KOPT-K1 (cell line): ENCODE results near the gene SLC4A5.

Experiments
- H3K27ac ChIP-seq: fragments of 200-600 bp; sonication (generic); 2 replicates; pipeline ENCODE4 v1.5.1; 2016; ENCODE audit warnings: antibody characterized with exemption, mild to moderate bottlenecking, low read depth, low read length; ENCODE audit not compliant: poor library complexity, severe bottlenecking
- H3K36me3 ChIP-seq: fragments of 200-600 bp; sonication (generic); 2 replicates; pipeline ENCODE4 v1.5.1; 2017; ENCODE audit warnings: antibody characterized with exemption, mild to moderate bottlenecking, low read length, moderate library complexity; ENCODE audit not compliant: insufficient read depth
- H3K9me3 ChIP-seq: fragments of 200-600 bp; sonication (generic); 2 replicates; pipeline ENCODE4 v1.5.1; 2017; ENCODE audit warnings: antibody characterized with exemption, low read length, mild to moderate bottlenecking; ENCODE audit not compliant: insufficient read depth, poor library complexity, severe bottlenecking

SLC4A5 gene

GRCh38 chr2:74343316-74343715 is at the start of gene SLC4A5:
Gene SLC4A5 (minus strand): TSS chr2:74343416. CDS start chr2:74315023, 28,393 bp downstream.
- H3K27ac ChIP-seq, result no peak within 1 kb of the TSS
- no peaks in the 10 kb centered on the region for H3K9me3 ChIP-seq
- no peaks in the 10 kb centered on the region for H3K36me3 ChIP-seq

- Histone ChIP-seq H3K36me3 (no peaks in the 10 kb centered on the region), H3K9me3 (no peaks in the 10 kb centered on the region), H3K27ac (no peak overlapping the region)
Measured at GRCh38 chr2:74392449-74392743, 49.2 kb upstream of the SLC4A5 start.

GRCh38 chr2:74391580-74392448 is 48.6 kb upstream of the SLC4A5 start:
- Histone ChIP-seq H3K27ac (peak overlapping the region; percentile 86), H3K9me3 (no peaks in the 10 kb centered on the region), H3K36me3 (no peaks in the 10 kb centered on the region)

- peaks cover 3% of the 10 kb centered on the region; the same call in 1 of the 2 replicates for H3K36me3 ChIP-seq
- H3K9me3 ChIP-seq, result no peaks in the 10 kb centered on the region
- H3K27ac ChIP-seq, result peak overlapping the region; percentile 86
Measured at GRCh38 chr2:74391209-74391579, 48.0 kb upstream of the SLC4A5 start.

GRCh38 chr2:74390606-74391005 is 47.4 kb upstream of the SLC4A5 start:
- Histone ChIP-seq H3K36me3 (peaks cover 6% of the 10 kb centered on the region; the same call in 1 of the 2 replicates), H3K9me3 (no peaks in the 10 kb centered on the region), H3K27ac (no peak overlapping the region)

GRCh38 chr2:74387346-74387745 is 44.1 kb upstream of the SLC4A5 start:
- Histone ChIP-seq H3K36me3 (peaks cover 29% of the 10 kb centered on the region), H3K27ac (no peak overlapping the region), H3K9me3 (no peaks in the 10 kb centered on the region)

- H3K36me3 ChIP-seq, result peaks cover 29% of the 10 kb centered on the region
- no peak overlapping the region for H3K27ac ChIP-seq
Measured at GRCh38 chr2:74385396-74385795, 42.2 kb upstream of the SLC4A5 start.

GRCh38 chr2:74384051-74384450 is 40.8 kb upstream of the SLC4A5 start:
- Histone ChIP-seq H3K36me3 (peaks cover 29% of the 10 kb centered on the region), H3K27ac (no peak overlapping the region), H3K9me3 (no peaks in the 10 kb centered on the region)

More at GRCh38 chr2:74385396-74385795, 42.2 kb upstream of the SLC4A5 start:
- no peaks in the 10 kb centered on the region for H3K9me3 ChIP-seq

- Histone ChIP-seq H3K36me3 (peaks cover 29% of the 10 kb centered on the region), H3K9me3 (no peaks in the 10 kb centered on the region), H3K27ac (no peak overlapping the region)
Measured at GRCh38 chr2:74383254-74383653, 40.0 kb upstream of the SLC4A5 start.

- peaks cover 42% of the 10 kb centered on the region for H3K36me3 ChIP-seq
- H3K9me3 ChIP-seq, result no peaks in the 10 kb centered on the region
- no peak overlapping the region for H3K27ac ChIP-seq
Measured at GRCh38 chr2:74381751-74382150, 38.5 kb upstream of the SLC4A5 start.

GRCh38 chr2:74379851-74380789 is 36.9 kb upstream of the SLC4A5 start, which contains the start of gene DCTN1:
Gene DCTN1 (minus strand): TSS chr2:74380311. CDS start chr2:74380037, 274 bp downstream.
- Histone ChIP-seq H3K36me3 (peaks cover 42% of the 10 kb centered on the region), H3K9me3 (no peaks in the 10 kb centered on the region), H3K27ac (no peak within 1 kb of the TSS)

- Histone ChIP-seq H3K36me3 (peaks cover 24% of the 10 kb centered on the region), H3K27ac (no peak overlapping the region), H3K9me3 (no peaks in the 10 kb centered on the region)
Measured at GRCh38 chr2:74378007-74378406, 34.8 kb upstream of the SLC4A5 start.

GRCh38 chr2:74375838-74376237 is 32.6 kb upstream of the SLC4A5 start:
- Histone ChIP-seq H3K27ac (no peak overlapping the region), H3K36me3 (peaks cover 44% of the 10 kb centered on the region), H3K9me3 (no peaks in the 10 kb centered on the region)

GRCh38 chr2:74374509-74375205 is 31.4 kb upstream of the SLC4A5 start:
- peaks cover 55% of the 10 kb centered on the region for H3K36me3 ChIP-seq
- H3K27ac ChIP-seq, result no peak overlapping the region
- no peaks in the 10 kb centered on the region for H3K9me3 ChIP-seq

- H3K9me3 ChIP-seq, result no peaks in the 10 kb centered on the region
- peaks cover 62% of the 10 kb centered on the region for H3K36me3 ChIP-seq
- H3K27ac ChIP-seq, result no peak overlapping the region
Measured at GRCh38 chr2:74373985-74374384, 30.8 kb upstream of the SLC4A5 start.
